Endometrium (tissue), 2 donors: Measurements from ENCODE around the gene ADCY2.

Experiments
- FAIRE-seq: peaks from 2 replicates; lab custom pipeline; 2012; peaks lifted over from hg19 to GRCh38; lab: Jason Lieb, UNC
- donor health status: control.
- donor health status: control.

ADCY2 gene

DNA sequence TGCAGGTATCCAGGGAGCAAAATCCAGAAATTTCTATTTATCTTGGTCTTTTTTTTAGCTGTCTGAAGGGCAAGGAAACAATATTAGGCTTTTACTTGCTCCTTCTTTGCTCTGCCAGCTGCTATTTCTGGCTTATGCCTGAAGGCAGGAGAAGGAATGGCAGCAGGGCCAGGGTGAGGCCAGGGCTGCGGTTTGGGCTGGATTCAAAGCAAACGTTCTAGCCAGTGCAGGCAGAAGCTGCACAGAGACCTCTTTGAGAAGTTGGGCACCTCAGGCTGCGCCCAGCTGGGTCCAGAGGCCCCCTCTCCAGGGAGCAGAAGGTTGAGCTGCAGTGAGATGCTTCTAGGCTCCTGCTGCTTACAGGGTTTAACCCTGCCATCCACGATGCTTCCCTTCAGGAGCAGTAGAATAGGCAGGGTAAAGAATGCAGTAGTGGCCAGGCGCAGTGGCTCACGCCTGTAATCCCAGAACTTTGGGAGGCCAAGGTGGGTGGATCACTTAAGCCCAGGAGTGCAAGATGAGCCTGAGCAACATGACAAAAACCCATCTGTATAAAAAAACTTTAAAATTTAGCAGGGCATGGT, 201.2 kb downstream of the ADCY2 start:
- no peak for FAIRE-seq

DNA sequence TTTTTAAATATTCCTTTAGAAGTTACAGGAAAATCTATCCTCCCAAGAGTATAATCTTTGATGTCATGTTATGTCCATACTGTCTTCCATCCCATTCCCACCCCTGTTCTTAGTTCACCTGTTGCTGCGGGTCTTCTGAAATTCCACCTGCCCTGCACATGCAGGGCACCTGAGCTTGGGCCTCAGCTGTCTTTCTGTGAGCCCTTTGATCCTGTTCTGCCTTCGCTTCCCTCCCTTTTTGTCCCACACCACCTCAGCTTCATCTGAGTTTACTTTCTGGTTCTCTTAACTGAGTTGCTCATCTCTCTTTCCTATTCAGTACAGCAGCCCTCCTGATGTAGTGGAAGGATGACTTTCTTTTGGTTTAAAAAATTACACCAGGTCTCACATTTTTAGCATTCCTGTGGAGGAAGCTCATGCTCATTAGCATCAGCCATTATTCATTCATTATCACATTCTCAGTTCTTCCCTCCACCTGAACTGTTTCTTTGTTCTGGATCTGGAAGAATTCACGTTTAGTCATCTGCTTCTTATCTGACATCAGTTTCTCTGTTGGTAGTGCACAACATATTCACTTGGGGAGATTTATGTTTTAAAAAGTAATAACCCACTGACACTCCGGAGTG, 211.0 kb downstream of the ADCY2 start:
- FAIRE-seq = no peak

DNA sequence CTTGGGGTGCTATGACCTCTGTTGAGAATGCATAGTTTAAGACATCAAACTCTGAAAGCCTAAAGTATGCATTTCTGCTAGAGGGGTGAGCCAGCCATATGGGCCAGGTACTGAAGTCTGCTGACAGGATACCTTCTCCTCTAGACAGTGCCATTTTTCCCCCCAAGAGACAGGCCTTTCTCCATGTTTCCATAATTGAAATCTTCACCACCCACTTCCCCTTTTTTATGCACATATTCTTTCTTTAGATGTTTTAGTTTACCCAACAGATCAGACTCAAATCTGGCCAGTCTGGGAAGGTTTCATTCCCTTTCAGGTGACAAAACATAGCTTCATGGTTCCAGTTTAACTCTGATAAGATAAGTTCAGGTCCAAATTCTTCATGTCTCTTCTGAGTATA, 212.8 kb downstream of the ADCY2 start:
- FAIRE-seq = no peak

DNA sequence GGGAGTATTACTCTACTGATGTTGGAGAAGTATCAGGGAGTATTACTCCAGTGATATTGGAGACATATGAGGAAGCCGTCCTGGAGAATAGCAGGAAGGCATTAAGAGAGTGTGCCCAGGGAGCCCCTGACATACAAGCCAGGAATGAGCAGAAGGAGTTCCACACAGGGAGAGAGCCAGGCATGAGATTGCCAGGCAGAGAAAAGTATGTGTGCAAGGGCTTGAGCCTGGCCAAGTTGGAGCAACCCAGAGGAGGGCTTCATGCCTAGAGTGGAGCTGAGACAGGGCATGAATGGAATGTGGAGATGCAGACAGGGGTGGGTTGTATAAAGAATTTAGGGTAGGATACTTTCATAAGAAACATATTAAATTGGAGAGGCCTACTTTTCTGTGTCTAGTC, 213.8 kb downstream of the ADCY2 start:
- FAIRE-seq = no peak

DNA sequence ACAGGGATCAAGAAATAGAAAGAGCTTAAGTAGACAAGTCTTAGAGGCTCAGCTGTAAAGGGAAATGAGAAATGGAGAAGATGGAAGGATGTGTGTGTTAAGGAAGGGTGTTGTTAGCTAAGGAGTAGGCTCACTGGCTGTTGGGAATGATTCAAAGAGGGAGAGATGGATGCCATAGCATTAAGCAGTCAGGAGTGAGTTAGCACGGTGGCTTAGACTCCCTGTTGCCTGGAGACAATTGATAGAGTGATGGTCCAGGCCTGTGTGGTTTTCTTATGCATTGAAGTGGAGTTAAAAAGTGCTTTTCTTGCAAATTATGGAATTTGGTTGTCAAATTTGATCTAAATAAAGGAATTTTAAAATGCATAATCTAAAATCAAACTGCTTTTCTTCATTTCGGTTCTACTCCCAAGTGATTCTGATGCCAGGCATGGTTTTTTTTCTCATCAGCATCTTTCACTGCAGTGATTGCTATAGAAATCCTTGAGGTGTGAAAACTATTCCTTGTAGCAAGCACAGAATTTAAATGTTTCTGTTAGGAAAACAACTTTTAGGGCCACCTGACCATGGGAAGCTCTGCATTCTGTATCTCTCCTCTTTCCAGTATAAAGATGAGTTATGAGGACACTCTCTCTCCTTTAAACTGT, 214.7 kb downstream of the ADCY2 start:
- no peak for FAIRE-seq

DNA sequence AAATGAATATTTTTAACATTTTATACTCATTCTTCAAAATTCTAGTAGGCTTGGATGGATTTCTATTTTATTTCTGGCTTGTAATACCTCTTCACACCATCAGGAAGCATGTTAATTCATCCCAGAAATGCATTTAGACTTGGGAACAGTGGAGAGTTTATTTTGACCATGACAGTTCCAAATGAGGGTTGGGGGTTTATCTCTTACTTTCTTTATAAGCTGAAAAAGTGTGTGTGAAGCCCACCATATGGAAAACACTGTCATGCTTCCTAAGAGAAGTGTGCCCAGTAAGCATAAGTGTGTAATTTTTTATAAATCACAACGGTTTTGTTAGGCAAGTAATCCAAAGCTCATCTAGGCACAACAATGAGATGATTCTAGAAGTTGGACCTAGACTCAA, 215.6 kb downstream of the ADCY2 start:
- FAIRE-seq = no peak

DNA sequence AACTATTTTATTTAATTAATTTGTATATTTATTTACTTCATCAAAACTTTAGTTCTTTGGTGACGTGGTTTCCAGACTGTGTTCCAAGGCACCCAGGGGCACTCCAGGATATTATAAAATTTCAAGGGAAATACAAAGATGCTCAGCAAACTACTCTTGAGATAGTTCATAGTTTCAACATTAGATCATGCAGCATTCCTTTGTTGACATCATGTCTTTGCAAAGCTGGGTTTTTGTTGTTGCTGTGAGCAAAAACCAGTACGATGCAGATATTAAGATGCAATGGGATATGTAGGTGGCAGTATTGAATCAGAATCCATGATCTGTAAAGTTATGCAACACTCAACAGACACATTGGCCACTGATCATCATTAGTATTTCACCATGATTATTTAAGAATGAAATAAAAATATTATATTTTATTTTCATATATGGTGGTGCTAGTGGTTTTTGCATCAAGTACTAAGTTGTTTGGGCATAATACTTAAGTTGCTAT, 219.7 kb downstream of the ADCY2 start:
- no peak for FAIRE-seq

DNA sequence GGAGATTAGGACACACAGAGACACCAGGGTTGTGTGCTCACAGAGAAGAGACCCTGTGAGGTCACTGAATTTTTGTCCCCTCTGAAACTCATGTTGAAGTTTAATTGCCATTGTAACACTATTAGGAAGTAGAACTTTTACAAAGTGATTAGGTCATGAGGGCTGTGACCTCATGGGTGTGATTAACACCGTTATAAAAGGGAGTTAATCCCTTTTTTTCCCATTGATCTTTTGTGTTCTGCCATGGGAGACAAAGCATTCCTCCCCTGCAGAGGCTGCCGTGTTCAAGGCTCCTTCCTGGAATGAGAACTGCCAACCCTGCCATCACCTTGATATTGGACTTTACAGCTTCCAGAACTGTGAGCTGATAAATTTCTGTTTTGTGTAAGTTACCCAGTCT, 221.0 kb downstream of the ADCY2 start:
- FAIRE-seq = no peak

DNA sequence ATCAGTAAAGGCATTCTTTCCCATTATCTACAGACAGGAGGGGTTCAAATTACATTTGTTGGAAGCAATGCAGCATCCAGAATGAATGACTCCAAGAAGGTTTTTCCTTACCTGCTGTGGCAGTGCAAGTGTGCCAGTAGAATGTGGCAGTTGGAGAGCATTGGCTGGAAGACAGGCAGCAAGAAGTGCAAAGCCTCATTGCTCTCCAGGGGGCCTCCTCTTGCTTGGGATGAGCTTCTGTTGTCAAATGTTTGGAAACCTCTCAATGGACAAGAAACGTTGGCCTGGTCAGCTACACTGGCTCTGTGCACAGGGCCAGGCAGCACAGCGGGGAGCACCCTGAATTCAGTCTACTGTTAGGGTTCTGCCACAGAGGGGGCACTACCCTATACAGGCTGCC, 226.6 kb downstream of the ADCY2 start:
- FAIRE-seq = no peak

DNA sequence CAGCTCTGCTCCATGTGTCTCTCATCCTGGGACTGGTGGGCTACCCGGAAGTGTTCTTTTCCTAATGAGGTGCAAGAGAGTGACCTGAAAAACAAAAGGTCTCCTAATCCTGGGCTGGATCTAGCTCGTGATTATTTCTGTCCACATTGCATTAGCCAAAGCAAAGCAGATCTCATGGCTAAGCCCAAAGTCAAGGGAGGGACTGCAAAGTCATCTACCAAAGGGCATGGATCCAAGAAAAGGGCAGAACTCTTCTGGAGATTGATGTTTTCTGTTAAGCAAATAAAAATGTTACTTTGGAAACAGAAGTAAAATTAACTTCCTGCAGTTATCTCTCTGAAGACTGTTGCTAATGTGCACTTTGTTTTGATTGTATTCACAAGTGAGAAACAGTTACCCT, 229.8 kb downstream of the ADCY2 start:
- no peak for FAIRE-seq

DNA sequence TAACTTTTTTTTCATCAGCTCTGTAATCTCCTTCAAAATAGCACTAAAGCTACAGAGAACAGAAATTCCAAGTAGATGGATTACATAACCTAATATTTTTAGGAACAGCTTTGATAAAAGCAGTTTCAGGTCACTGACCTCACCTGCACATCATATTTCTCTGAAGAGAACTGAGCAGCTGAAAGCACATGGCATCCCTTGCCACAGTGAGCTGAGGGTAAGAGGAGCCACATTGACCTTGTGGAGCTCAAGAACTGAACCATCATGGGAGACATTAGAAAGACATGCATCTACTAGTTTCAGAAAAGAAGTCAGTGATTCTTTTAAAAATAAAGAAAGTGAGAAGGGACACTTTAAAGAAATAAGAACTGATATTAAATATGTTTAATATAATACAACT, 232.3 kb downstream of the ADCY2 start:
- no peak for FAIRE-seq

DNA sequence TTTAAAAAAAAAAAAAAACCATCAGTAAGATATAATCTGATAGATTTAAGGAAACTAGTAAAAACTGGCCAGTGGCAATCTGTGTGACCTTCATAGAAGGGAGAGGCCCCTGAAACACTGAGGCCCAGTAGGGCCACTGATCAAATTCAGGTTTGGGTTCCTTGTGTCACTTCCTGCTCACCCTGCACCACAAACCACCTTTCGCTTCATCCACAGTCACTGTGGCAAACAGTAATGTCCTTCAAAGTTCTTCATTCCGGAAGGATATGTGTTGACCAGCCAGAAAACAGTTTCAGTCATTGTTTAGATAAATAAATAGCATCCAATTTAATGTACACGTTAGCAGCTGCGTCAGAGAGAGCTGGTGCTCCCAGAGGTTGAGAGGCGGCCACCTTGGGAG, 232.9 kb downstream of the ADCY2 start:
- no peak for FAIRE-seq

DNA sequence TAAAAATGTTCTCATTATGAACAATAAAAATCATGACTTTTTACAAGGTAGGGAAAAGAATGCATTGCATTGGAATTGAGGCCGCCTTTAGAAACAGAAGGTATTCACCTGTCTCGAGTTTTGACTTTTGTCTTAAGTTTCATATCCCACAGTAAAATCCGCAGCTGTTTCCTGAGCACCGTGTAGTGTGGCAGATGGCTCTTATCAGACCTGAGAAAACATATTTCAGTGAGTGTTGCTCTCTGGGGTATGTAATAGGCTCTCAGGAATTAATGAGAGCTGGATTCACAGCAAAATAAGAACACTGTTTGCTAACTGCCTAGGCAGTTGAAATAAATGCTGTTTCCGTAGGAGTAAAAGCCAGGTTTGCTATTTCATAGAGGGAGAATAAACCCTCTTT, 233.6 kb downstream of the ADCY2 start:
- FAIRE-seq = no peak

DNA sequence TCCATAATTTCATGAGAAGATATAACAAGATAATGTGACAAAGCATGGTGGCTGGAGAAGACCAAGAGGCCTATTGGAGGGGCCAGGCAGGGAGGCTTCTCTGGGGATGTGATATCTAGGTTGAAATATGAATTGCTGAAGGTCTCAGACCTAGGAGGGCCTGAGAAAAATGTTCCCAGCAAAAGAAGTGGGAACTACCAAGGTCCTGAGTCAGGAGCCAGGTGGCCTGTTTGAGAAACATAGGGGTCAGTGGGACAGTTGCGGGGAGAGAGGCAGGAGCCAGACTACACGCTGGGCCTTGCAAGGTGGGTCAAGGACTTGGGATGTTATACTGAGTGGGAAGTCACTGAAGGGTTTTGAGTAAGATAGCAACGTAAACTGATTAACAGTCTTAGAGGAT, 238.9 kb downstream of the ADCY2 start:
- no peak for FAIRE-seq

DNA sequence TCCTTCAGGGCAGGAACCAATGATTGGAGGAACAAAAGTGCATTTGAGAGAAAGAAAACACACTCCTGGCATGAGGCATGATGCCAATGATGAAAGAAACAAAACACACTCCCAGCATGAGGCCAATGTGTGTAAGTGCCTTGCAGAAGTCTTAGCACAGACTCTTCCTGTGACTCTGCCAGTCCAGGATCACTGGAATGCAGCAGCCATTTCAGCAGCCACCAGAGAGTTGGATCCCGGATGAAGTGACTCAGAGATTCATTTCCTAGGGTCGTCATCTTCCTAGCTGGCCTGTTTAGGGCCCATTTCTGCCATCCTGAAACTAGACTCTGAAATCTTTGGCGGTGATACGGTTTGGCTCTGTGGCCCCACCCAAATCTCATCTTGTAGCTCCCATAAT, 242.5 kb downstream of the ADCY2 start:
- FAIRE-seq = no peak

DNA sequence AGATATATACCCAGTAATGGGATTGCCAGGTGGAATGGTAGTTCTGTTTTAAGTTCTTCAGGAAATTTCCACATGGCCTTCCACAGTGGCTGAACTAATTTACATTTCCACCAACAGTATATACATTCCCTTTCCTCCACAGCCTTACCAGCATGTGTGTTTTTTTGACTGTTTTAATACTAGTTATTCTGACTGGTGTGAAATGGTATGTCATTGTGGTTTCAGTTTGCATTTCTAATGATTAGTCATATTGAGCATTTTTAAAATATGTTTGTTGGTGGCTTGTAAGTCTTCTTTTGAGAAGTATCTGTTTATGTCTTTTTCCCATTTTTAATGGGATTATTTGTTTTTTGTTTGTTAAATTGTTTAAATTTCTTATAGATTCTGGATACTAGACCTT, 246.1 kb downstream of the ADCY2 start:
- FAIRE-seq = no peak

DNA sequence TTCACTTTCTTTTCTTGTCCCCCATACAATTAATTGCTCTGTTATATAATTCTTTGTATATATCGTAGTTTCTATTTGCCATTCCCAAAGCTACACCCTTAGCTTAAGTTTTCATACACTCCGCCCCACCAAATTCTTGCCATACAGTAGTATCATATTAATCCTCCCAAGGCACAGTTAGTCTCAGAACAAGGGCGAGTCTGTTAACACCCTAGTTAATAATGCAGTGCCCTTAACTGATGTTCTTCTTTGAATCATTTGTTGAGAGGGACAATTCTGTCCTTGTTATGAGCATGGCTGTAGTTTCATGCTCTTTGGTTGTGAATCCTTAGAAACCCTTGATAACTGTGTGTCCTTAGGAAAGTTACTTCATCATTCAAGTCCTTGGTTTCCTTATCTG, 248.8 kb downstream of the ADCY2 start:
- FAIRE-seq = no peak

DNA sequence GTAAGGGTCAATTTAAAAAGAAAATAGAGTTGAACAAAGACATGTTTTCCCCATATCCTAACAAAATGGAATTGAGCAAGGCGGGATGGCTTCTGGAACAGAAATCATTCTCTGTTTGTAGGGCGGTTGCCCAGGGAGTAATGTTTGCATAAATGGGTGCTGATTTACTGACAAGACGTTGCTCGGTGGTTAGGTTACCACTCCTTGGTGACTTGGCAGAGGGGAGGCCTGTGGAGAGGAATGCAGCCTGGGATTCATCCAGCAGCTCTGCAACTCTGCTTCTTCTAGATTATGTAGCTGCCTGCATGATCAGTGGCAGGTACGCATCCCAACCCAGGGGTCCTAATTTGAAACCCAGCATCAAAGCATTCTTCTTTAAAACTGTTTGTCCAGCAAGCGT, 254.8 kb downstream of the ADCY2 start:
- no peak for FAIRE-seq

DNA sequence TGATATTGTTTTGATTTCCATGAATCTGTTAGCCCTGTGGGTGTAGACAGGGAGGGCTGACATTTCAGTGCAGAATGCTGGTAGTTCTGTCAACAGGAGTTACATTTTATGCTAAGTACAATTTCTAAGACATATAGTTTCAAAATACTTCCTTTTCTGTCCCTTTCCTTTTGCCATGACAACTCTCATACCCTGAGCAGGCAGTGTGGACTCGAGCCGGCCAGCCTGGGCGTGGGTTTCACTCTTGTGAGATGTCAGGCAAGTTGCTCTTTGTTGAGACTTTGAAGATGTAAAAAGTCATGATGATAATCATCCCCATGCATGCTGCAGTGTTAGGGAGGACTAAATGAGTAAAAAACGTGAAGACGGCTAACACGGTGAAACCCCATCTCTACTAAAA, 257.1 kb downstream of the ADCY2 start:
- FAIRE-seq = no peak

DNA sequence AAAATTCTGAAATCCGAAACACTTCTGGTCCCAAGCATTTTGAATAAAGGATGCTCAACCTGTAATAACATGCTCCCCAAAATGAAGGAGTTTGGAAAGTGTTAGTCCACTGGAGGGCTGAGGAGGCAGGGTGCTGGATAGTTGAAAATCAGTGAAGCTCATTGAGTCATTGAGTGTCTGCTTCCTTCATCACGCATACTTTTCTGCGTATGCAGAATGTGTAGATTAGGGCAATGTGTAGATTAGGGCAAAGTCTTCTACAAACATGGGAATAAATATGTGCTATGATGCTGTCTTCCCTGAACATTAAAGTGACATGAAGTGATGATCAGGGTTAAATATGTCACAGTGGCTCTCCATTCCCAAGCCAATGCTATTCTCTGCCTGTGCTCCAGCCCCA, 261.2 kb downstream of the ADCY2 start:
- FAIRE-seq = no peak

DNA sequence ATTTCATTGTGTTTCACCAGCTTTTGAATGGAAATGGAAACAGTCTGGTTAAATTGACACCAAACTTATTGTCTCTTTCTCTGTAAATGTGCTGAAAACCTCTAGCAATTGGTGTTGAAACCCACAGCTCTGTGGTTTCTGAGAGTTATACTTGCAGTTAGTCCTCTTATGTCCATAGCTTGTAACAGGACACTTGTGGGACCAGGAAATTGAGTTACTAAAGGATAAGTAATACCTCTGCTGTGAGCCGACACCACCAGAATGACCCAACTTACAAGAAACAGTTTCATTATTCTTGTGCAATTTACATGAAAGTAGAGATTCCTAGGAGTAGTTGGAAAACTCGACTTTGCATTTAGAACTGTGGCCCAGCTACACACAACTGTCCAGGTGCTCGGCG, 263.5 kb downstream of the ADCY2 start:
- no peak for FAIRE-seq

DNA sequence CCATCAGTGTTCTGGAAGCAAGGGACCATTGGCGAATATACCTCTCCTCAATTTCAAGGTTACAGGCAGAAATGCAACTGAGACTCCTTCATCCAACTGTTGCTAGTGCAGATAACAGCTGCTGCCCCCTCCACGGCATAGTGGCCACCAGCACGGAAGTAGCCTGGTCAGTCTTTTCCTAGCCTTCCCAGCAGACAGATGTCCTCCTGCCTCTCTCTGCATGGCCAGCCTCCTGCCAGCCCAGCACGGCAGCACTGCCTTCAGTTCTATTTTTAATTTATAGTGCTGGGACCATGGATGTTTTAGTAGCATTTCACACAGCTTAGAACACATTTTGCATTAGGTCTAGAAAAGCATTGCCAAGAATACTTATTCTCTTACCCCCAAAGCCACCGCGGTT, 266.4 kb downstream of the ADCY2 start:
- FAIRE-seq = no peak

DNA sequence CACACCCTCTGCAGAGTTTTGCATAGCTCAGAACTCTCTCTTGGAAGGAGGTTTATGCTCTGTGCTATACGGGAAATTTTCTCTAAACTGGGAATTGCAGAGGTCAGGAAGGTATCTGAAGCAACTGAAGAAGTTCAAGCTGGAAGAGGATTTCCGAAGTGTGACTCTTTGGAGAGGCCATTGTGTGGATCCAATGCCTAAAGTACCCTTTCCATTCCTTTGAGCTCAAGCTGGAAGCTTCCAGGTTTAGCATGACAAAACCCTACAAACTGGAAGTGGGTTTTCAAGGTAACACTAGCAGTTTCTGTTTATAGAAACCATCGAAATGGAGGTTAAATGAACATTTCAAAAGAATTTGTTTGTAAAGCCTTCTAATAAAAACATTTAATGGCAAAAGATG, 267.9 kb downstream of the ADCY2 start:
- FAIRE-seq = no peak

DNA sequence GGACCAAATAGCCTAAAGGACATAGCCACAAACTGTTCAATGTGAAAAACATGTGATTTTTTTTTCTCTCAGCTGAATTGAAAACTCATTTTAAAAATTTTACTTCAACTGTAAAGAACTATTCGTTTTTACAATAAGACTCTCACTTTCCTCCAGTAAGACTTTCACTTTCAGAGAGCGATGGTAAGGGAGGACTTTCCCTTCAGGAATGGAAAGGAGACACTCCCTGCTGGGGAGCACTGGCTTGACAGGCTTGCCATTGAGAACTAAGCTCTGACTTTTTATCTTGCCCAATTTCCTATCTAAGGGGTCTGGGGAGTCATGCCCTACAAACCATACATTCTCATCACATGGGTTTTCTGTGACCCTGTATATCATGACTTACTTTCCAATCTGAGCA, 268.3 kb downstream of the ADCY2 start:
- no peak for FAIRE-seq
